Measurements from ENCODE around the gene ZNF579.

The ZNF579 gene, protein sequence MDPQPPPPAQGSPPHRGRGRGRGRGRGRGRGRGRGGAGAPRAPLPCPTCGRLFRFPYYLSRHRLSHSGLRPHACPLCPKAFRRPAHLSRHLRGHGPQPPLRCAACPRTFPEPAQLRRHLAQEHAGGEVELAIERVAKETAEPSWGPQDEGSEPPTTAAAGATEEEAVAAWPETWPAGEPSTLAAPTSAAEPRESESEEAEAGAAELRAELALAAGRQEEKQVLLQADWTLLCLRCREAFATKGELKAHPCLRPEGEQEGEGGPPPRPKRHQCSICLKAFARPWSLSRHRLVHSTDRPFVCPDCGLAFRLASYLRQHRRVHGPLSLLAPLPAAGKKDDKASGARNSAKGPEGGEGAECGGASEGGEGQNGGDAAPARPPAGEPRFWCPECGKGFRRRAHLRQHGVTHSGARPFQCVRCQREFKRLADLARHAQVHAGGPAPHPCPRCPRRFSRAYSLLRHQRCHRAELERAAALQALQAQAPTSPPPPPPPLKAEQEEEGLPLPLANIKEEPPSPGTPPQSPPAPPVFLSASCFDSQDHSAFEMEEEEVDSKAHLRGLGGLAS

GRCh38 chr19:55580628-55581144, at the start of gene ZNF579:
TSS of gene ZNF579 (minus strand) at chr19:55580848. CDS start at chr19:55579639, 1,209 bp downstream.
- DNase-seq, result peak; percentile 80

GRCh38 chr19:55626350-55626749, 45.7 kb upstream of the ZNF579 start:
- peak; percentile 82 for DNase-seq

GRCh38 chr19:55625004-55625326, 44.3 kb upstream of the ZNF579 start:
- DNase-seq, result no peak

DNA sequence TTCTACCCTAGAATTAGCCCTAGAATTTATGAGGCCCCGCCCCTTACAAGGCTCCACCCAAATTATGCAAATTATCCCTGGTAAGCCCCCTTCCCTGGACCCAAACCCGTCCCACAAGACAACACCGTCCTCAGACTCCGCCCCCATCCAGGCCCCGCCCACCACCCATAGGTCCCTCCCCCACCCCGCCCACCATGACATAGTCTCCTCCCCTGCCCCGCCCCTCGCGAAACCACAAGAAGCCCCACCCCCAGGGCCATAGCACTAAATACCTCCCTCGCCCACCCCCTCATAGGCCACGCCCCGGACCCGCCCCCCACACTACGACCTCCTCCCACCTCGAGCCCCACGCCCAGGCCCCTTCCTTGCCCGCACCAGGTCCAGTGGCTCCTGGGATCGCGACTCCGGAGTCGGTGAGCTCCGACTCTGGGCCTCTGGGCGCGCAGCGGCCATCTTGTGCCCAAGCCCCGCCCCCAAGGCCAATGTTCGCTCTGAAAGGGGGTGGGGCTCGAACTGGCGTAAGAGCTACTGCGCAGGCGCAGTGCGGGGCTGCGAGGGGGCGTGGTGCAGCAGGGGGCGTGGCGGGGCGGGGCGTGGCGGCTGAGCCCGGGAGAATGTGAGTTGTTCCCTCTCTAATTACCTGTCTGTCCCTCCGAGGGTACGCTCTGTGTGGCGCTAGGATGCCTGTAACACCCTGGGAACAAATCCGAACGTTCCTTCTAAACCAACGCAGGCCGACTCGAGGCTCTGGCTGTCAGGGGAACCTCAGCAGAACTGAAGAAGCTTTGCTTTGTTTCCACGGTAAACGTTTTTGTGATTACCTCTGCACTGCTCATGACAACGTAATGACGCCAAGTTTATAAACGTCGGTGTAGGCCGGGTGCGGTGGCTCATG, 43.7 kb upstream of the ZNF579 start, which contains the start of gene ZNF784:
Gene ZNF784, minus strand, starts transcription at position 458 of the 895 bp plus-strand sequence. Its CDS starts 5 bp downstream, at position 453.
- peak; percentile 93 for DNase-seq

- DNase-seq, result no peak
These were observed 42.9 kb upstream of the ZNF579 start for GRCh38 chr19:55623561-55623960.

DNA sequence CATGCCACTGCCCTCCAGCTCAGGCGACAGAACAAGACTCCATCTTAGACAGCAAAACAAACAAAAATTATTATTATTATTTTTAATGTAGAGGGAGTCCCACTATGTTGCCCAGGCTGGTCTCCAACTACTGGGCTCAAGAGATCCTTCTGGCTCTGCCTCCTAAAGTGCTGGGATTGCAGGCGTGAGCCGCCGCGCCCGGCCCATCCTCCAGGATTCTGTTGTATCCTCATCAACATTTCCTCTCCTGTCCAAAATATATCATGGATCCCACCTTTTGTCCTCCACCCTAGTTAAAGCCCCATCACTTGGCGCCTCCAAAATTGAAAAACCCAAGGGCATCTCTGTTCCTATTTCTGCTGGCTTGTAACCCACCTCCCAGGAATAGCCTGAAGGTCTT, 42.5 kb upstream of the ZNF579 start:
- no peak for DNase-seq

DNA sequence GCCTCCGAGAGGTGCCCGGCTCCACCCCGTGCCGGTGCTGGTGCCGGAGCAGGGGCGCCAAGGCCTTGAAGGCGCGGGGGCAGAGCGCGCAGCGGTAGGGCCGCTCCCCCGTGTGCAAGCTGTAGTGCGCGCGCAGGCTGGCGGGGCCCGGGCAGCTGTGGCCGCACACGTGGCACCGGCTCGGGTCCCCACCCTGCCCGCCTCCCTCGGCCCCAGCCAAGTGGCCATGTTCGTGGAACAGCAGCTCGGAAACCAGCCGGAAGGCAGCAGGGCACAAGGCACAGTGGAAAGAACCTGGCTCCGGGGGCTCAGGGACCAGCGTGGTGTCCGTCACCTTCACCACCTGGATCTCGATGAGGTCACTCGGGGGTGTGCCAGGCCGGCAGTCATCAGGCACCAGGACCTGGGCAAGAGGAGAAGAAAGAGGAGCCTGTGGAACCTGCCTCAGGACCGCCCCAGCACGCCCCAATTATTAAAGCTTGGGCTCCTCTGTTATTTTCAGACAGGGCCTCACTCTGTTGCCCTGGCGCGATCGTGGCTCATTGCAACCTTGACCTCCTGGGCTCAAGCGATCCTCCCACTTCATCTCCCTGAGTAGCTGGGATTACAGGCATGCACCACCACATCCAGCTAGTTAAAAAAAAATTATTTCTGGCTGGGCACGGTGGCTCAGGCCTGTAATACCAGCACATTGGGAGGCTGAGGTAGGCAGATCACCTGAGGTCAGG, 41.8 kb upstream of the ZNF579 start:
- DNase-seq, result no peak

GRCh38 chr19:55621673-55622231, 41.1 kb upstream of the ZNF579 start:
- DNase-seq, result no peak

DNA sequence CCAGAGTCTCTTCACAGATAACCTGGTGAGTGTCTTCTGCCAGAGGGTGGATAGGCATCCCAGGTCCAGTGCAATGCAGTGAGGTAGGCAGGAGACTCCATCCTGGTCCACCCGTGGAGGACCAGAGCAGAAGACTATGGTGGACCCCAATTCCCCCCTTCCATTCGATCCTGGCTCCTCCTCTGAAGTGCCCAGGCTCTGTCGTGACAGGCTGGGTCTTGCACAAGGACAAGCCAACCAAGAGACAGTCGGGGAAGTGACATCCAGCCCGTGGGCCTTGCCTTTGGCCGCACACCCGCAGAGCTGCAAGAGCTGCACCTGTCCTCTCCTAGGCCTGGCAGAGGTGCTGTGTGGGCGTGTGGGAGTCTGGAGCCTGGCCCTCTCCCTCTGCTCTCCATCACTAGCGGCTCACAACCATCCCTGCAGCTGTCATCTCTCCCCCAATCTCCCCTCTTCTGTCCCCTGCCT, 40.6 kb upstream of the ZNF579 start:
- no peak for DNase-seq

DNA sequence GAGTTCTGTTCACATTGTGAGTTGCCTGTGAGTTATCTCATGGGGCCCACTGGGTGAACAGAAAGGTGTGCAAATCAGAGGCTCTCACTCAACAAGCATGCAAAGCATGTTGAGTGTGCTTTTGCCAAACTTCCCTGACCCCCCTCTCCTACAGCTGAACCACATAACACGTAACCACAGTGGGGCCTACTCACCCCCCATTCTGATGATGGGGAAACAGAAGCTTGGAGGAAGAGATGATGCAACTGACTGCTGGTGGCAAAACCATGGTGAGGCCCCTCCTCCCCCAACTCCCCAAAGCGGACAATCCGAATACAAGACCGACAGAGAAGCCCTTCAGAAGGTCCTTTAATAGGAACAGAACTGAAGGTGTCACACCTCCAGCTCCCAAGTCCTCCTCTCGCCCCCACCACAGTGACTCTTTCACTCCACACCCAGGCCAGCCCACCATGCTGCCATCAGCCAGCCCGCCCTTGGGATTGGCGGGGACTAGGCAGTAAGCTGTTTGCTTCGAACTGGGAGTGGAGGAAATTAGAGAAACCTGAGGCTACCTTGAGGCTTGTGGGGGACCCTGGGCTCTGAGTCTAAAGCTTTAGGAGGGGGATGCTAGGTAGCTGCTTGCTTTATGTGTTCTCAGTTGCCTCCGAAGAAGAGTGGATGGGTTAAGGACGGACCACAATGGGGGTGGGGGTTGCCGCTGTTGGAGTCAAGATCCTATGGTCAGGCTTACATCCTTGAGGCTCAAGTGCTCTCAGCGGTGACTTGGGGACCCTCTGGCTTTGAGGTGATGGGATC, 40.0 kb upstream of the ZNF579 start:
- peak; percentile 34 for DNase-seq

DNA sequence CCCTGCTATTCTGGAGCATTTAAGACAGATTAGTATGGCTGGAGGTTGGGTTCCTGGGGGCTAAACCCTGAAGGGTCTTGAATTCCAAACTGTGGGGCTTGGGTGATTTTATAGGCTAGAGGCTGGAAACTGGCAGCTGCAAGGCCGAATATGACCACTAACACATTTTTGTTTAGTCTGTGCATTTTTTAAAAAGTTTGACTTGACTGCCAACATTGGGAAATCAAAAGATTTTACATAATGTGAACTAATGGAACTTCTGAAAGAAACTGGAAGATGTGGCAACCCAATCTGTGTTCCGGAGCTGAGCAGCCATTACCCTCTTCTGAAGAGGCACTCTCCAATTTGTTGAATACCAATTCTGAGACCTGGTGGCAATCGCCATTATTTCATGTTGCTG, 38.6 kb upstream of the ZNF579 start:
- no peak for DNase-seq

DNA sequence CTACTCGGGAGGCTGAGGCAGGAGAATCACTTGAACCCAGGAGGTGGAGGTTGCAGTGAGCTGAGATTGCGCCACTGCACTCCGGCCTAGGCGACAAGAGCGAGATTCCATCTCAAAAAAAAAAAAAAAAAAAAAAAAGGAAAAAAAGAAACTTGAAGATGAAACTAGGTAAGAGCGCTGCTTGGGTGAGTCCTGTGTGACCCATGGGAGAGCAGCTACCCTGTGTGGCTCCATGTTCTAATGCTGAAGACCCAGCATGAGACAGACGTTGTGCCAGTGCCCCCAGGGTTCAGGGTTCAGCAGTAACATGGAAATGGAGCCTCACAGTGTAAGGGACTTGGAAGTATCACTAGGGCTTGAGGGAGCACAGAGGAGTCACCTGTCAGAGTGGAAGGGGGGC, 37.8 kb upstream of the ZNF579 start:
- DNase-seq, result no peak

DNA sequence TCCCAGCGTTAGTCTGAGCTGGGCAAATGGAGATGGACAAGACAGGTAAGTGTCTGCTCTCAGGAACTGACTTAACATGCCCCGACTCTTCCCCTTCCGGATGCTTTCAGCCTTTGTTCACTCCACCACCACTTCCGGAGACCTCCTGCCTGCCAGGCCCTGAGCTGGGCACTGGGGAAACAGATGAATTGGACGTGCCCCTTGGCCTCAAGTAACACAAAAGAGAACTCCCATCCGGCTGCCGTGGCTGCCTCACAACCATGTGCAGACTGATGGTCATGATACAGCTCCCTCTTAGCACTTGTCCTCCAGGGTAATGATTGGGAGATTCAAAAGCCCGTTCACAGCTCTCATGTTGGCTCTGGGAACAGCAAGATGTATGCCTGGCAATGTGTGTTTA, 36.8 kb upstream of the ZNF579 start:
- no peak for DNase-seq

GRCh38 chr19:55616395-55616875, 35.8 kb upstream of the ZNF579 start:
- DNase-seq, result no peak

DNA sequence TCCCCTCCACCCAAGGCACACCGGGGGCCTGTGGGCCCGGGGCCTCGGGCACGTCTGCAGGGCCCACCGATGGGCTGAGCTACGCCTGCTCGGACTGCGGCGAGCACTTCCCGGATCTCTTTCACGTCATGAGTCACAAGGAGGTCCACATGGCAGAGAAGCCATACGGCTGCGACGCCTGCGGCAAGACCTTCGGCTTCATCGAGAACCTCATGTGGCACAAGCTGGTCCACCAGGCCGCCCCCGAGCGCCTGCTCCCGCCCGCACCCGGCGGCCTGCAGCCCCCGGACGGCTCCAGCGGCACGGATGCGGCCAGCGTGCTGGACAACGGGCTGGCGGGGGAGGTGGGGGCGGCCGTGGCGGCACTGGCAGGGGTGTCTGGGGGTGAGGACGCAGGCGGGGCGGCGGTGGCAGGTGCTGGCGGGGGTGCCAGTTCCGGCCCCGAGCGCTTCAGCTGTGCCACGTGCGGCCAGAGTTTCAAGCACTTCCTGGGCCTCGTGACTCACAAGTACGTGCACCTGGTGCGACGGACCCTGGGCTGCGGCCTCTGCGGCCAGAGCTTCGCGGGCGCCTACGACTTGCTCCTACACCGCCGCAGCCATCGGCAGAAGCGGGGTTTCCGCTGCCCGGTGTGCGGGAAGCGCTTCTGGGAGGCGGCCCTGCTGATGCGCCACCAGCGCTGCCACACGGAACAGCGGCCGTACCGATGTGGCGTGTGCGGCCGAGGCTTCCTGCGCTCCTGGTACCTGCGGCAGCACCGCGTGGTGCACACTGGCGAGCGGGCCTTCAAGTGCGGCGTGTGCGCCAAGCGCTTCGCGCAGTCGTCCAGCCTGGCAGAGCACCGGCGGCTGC, 35.1 kb upstream of the ZNF579 start:
- no peak for DNase-seq

- no peak for DNase-seq
These were observed 34.3 kb upstream of the ZNF579 start for GRCh38 chr19:55614711-55615542.

GRCh38 chr19:55613930-55614710, 33.5 kb upstream of the ZNF579 start:
- no peak for DNase-seq

- no peak for DNase-seq
These were observed 32.7 kb upstream of the ZNF579 start for GRCh38 chr19:55613396-55613795.
